Osteoblast (primary cell): ENCODE results near the gene ZNF138. TPM values are rescaled to one million over a fixed set of nuclear protein-coding genes. Genes with fewer than 3 reads are reported as not detected.
A peak's percentile ranks its signal among the peaks of the same experiment; 100 is the strongest.

Source experiments
- DNase-seq: peaks from one replicate; pipeline ENCODE4 v3.0.0; 2011; ENCODE audit warnings: low spot score, mixed read lengths; ENCODE audit not compliant: insufficient read length; ENCODE audit errors: missing footprints
- H2AFZ ChIP-seq: 2 replicates; pipeline ENCODE4 v1.6.0; 2011; ENCODE audit warnings: mild to moderate bottlenecking, low read length
- H3K27ac ChIP-seq: 2 replicates; pipeline ENCODE4 v1.5.1; 2011; ENCODE audit warnings: mild to moderate bottlenecking, low read depth, low read length, moderate library complexity
- H3K27me3 ChIP-seq: 2 replicates; pipeline ENCODE4 v1.6.0; 2012; ENCODE audit warnings: mild to moderate bottlenecking, control low read depth, inconsistent platforms, low read length, moderate library complexity; ENCODE audit not compliant: insufficient read depth
- H3K36me3 ChIP-seq: 2 replicates; pipeline ENCODE4 v1.5.1; 2011; ENCODE audit warnings: mild to moderate bottlenecking, low read length, control low read depth, moderate library complexity; ENCODE audit not compliant: insufficient read depth
- H3K4me1 ChIP-seq: 2 replicates; pipeline ENCODE4 v1.5.1; 2011; ENCODE audit warnings: mild to moderate bottlenecking, low read length, control low read depth, moderate library complexity; ENCODE audit not compliant: insufficient read depth
- H3K4me2 ChIP-seq: 2 replicates; pipeline ENCODE4 v1.6.0; 2011; ENCODE audit warnings: mild to moderate bottlenecking, low read length; ENCODE audit not compliant: insufficient read depth
- H3K4me3 ChIP-seq: fragments of 200-600 bp; sonication (generic); 3 replicates; pipeline ENCODE4 v1.5.1; 2012; ENCODE audit warnings: mild to moderate bottlenecking, low read length, inconsistent platforms; ENCODE audit not compliant: insufficient read depth
- H3K79me2 ChIP-seq: 2 replicates; pipeline ENCODE4 v1.6.0; 2012; ENCODE audit warnings: mild to moderate bottlenecking, low read length, control low read depth, inconsistent platforms; ENCODE audit not compliant: insufficient read depth
- H3K9me3 ChIP-seq: 2 replicates; pipeline ENCODE4 v1.5.1; 2011; ENCODE audit warnings: low read depth, low read length, control low read depth
- H4K20me1 ChIP-seq: 2 replicates; pipeline ENCODE4 v1.6.0; 2012; ENCODE audit warnings: mild to moderate bottlenecking, low read length, control low read depth; ENCODE audit not compliant: insufficient read depth
- total RNA-seq: library from RNA; depleted of rRNA; stranded (reverse); fragments of >200 nt; gene quantifications from 2 replicates; pipeline ENCODE4 v1.2.3, GENCODE V29; 2012
- TF ChIP-seq, protein P1 (sequence below): IDR thresholded peaks from 2 replicates; pipeline ENCODE4 v1.5.1; 2011; ENCODE audit warnings: mild to moderate bottlenecking, low read depth, low read length, moderate library complexity; ENCODE audit errors: extremely low read depth

The ZNF138 gene
- total RNA-seq, 1 donor, result 4.7 TPM

DNA sequence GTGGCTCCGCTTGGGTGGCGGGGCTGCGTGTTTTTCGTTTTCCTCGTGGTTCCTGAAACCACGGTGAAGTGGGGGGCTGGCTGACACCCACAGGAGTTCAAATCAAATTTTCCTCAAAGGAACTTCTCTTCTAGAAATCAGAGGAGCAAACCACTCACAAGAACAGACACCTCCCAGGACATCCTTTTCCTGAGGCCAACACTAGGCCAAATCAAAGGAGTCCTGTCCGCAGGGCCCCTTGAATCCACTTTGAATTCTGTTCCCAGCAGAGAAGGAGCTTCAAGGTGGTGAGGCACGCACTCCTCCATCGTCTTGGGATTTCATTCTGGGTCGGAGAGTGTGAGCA is 78.9 kb downstream of the ZNF138 start:
- Histone ChIP-seq H3K27me3 (peaks cover 6% of the 10 kb centered on the region), H3K4me2 (no peak overlapping the region), H2AFZ (no peak overlapping the region), H3K79me2 (no peaks in the 10 kb centered on the region), H3K4me1 (peaks cover 11% of the 10 kb centered on the region), H4K20me1 (no peaks in the 10 kb centered on the region), H3K27ac (no peak overlapping the region), H3K9me3 (no peaks in the 10 kb centered on the region), H3K4me3 (no peak overlapping the region), H3K36me3 (no peaks in the 10 kb centered on the region)
- DNase-seq, result peak; percentile 51
- TF ChIP-seq, protein P1, sequence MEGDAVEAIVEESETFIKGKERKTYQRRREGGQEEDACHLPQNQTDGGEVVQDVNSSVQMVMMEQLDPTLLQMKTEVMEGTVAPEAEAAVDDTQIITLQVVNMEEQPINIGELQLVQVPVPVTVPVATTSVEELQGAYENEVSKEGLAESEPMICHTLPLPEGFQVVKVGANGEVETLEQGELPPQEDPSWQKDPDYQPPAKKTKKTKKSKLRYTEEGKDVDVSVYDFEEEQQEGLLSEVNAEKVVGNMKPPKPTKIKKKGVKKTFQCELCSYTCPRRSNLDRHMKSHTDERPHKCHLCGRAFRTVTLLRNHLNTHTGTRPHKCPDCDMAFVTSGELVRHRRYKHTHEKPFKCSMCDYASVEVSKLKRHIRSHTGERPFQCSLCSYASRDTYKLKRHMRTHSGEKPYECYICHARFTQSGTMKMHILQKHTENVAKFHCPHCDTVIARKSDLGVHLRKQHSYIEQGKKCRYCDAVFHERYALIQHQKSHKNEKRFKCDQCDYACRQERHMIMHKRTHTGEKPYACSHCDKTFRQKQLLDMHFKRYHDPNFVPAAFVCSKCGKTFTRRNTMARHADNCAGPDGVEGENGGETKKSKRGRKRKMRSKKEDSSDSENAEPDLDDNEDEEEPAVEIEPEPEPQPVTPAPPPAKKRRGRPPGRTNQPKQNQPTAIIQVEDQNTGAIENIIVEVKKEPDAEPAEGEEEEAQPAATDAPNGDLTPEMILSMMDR, result no peak

DNA sequence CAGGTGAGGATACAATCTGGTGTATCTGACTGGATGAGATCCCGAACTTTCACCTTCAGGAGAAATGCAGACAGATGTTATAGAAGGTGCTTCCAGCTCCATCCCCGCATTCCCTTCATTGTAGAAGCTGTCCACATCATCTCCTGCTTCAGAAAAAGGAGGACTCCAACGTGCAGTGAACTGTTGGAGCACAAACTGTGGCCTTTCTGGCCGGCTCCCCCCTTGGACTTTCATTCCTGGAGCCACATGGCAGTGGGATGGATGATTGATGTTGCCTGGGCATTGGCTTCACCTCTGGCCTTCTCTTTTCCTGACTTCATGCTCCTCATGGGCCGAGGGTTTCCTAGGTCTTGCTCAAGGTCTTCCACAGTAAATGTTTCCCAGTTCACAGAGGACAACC is 79.3 kb downstream of the ZNF138 start:
- DNase-seq, result peak; percentile 55
- Histone ChIP-seq H4K20me1 (no peaks in the 10 kb centered on the region), H3K4me1 (peaks cover 11% of the 10 kb centered on the region), H3K27ac (no peak overlapping the region), H2AFZ (no peak overlapping the region), H3K79me2 (no peaks in the 10 kb centered on the region), H3K4me2 (no peak overlapping the region), H3K9me3 (no peaks in the 10 kb centered on the region), H3K36me3 (no peaks in the 10 kb centered on the region), H3K27me3 (peaks cover 6% of the 10 kb centered on the region), H3K4me3 (no peak overlapping the region)
- TF ChIP-seq, protein P1, result no peak

DNA sequence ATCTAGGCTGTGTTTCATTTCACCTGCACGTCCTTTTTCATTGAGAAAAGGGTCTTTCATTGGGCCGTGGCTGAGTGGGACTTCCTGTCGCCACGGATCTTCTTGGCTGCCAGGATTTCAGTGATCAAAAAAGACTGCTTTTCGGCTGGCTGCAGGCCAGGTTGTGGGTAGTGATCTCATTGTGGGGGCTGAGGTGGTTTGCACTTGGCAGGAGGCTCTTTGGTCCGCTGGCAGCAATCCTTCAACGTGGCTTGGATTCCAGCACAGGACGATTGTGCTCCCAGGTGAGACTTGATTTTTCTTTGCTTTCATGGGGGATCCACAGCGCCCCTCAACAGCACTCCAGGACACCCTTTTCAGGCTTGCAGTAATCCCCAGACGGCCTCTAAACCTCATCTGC is 79.9 kb downstream of the ZNF138 start:
- Histone ChIP-seq H3K4me2 (peak overlapping the region; percentile 9), H3K9me3 (no peaks in the 10 kb centered on the region), H3K36me3 (no peaks in the 10 kb centered on the region), H3K79me2 (no peaks in the 10 kb centered on the region), H3K27me3 (peaks cover 6% of the 10 kb centered on the region), H3K27ac (no peak overlapping the region), H2AFZ (no peak overlapping the region), H3K4me1 (peaks cover 11% of the 10 kb centered on the region), H4K20me1 (no peaks in the 10 kb centered on the region), H3K4me3 (no peak overlapping the region)
- TF ChIP-seq, protein P1, result no peak
- DNase-seq, result peak; percentile 86

DNA sequence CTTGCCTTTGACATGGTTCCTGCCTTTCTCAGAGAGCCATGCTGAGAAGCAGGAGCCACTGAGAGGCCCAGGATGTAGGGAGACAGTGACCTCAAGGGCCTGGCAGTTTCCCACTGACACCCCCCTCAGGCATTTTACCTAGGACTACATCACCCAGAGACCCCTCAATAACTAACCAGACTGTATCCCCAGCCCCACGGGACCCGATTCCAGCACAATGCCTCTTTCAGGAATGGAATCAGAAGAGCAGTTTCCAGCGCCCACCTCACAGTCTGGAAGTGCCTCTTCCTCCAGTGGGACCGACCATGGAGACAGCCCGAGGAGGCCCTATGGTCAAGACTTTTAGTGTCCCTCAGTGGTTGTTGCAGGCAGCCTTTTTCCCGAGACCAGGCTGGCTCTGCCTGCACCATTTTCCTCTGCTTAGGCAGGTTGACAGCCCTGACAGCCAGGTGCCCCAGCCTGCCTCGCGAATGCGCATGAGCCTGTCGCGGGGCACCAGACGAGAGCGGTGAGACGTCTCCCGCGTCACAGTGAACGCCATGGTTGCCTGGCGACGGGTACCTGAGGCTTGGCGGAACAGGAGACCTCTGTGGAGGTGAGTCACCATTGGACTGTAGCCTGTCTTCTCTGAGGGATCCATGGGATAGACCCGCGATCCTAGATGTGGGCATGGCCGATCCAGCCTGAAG is 80.5 kb downstream of the ZNF138 start:
- TF ChIP-seq, protein P1, result no peak
- peaks cover 11% of the 10 kb centered on the region for H3K4me1 ChIP-seq
- DNase-seq, result peak; percentile 68
- no peak overlapping the region for H3K27ac ChIP-seq
- H3K4me3 ChIP-seq, result no peak overlapping the region
- no peaks in the 10 kb centered on the region for H3K9me3 ChIP-seq
- no peaks in the 10 kb centered on the region for H3K79me2 ChIP-seq
- no peak overlapping the region for H3K4me2 ChIP-seq
- peaks cover 6% of the 10 kb centered on the region for H3K27me3 ChIP-seq
- H2AFZ ChIP-seq, result no peak overlapping the region
- no peaks in the 10 kb centered on the region for H3K36me3 ChIP-seq
- H4K20me1 ChIP-seq, result no peaks in the 10 kb centered on the region
